HEK293 (cell line): Measurements from ENCODE around the gene CD74.
A peak's percentile ranks its signal among the peaks of the same experiment; 100 is the strongest.

Experiments
- CTCF ChIA-PET: fragments of 350-600 bp; formaldehyde crosslinking; extraction: SDS; loops from one replicate; lab custom pipeline; 2021; ENCODE audit warnings: antibody characterized with exemption; lab: Yijun Ruan, JAX
- POLR2A ChIA-PET: fragments of 300-600 bp; formaldehyde crosslinking; extraction: SDS; loops from one replicate; lab custom pipeline; 2020; ENCODE audit warnings: antibody characterized with exemption, inconsistent platforms; lab: Yijun Ruan, JAX
- H3K27ac ChIP-seq: fragments of 200-500 bp; sonication (Bioruptor generic); 2 replicates; pipeline ENCODE4 v1.5.1; 2014; ENCODE audit warnings: low read depth, low read length, control low read depth, inconsistent platforms; ENCODE audit errors: extremely low read depth
- H3K36me3 ChIP-seq, 2 experiments: fragments of 200-500 bp in 1 of 2; sonication (Bioruptor generic) in 1 of 2; 1 replicate in 1 of 2; 2 replicates in 1 of 2; pipeline ENCODE4 v1.5.1; 2014 to 2017; ENCODE audit warnings: inconsistent platforms in 2 of 2, low read length in 2 of 2; ENCODE audit not compliant: control insufficient read depth in 2 of 2, insufficient read depth in 1 of 2
- H3K4me1 ChIP-seq: fragments of 200-500 bp; sonication (Bioruptor generic); 2 replicates; pipeline ENCODE4 v1.5.1; 2014; ENCODE audit warnings: mild to moderate bottlenecking, low read length, inconsistent platforms; ENCODE audit not compliant: control insufficient read depth, insufficient read depth
- H3K4me3 ChIP-seq: 2 replicates; pipeline ENCODE4 v1.5.1; 2011; ENCODE audit warnings: low read depth, mild to moderate bottlenecking, control low read depth, low read length, moderate library complexity
- H3K9me3 ChIP-seq: fragments of 200-500 bp; sonication (Bioruptor generic); 2 replicates; pipeline ENCODE4 v1.5.1; 2014; ENCODE audit warnings: low read depth, low read length, inconsistent platforms; ENCODE audit not compliant: control insufficient read depth, insufficient read depth
- BCL11B ChIP-seq: fragments of 450-650 bp; formaldehyde crosslinking; IDR thresholded peaks from 2 replicates; pipeline ENCODE4 v1.5.1; 2016; ENCODE audit warnings: low read depth, missing biosample characterization, missing genetic modification characterization
- GLI4 ChIP-seq: fragments of 450-650 bp; formaldehyde crosslinking; IDR thresholded peaks from 2 replicates; pipeline ENCODE4 v1.5.1; 2016; ENCODE audit warnings: missing biosample characterization, missing genetic modification characterization
- HOXD13 ChIP-seq: sonication (generic); formaldehyde crosslinking; IDR thresholded peaks from 2 replicates; pipeline ENCODE4 v1.8.0; 2022; ENCODE audit warnings: missing genetic modification reagents, borderline replicate concordance
- KLF10 ChIP-seq: fragments of 450-650 bp; IDR thresholded peaks from 2 replicates; pipeline ENCODE4 v1.5.1; 2018; ENCODE audit warnings: missing biosample characterization, mild to moderate bottlenecking, missing genetic modification characterization
- KLF17 ChIP-seq: fragments of 450-650 bp; formaldehyde crosslinking; IDR thresholded peaks from 2 replicates; pipeline ENCODE4 v1.5.1; 2016; ENCODE audit warnings: missing biosample characterization, missing genetic modification characterization
- KLF8 ChIP-seq: fragments of 450-650 bp; formaldehyde crosslinking; IDR thresholded peaks from 2 replicates; pipeline ENCODE4 v1.5.1; 2016; ENCODE audit warnings: missing biosample characterization, missing genetic modification characterization
- OSR2 ChIP-seq: fragments of 450-650 bp; formaldehyde crosslinking; IDR thresholded peaks from 2 replicates; pipeline ENCODE4 v1.5.1; 2016; ENCODE audit warnings: missing biosample characterization, missing genetic modification characterization
- RBAK ChIP-seq: fragments of 450-650 bp; formaldehyde crosslinking; IDR thresholded peaks from 2 replicates; pipeline ENCODE4 v1.5.1; 2016; ENCODE audit warnings: missing biosample characterization, missing genetic modification characterization
- REPIN1 ChIP-seq: fragments of 450-650 bp; formaldehyde crosslinking; IDR thresholded peaks from 2 replicates; pipeline ENCODE4 v1.5.1; 2017; ENCODE audit warnings: missing biosample characterization, missing genetic modification characterization, low read depth
- SALL2 ChIP-seq: fragments of 450-650 bp; formaldehyde crosslinking; IDR thresholded peaks from 2 replicates; pipeline ENCODE4 v1.5.0; 2017; ENCODE audit warnings: missing biosample characterization, mild to moderate bottlenecking, missing genetic modification characterization, borderline replicate concordance
- SP7 ChIP-seq: fragments of 450-650 bp; formaldehyde crosslinking; IDR thresholded peaks from 2 replicates; pipeline ENCODE4 v1.5.1; 2016; ENCODE audit warnings: missing biosample characterization, missing genetic modification characterization
- ZBTB20 ChIP-seq: fragments of 450-650 bp; formaldehyde crosslinking; IDR thresholded peaks from 2 replicates; pipeline ENCODE4 v1.5.1; 2016; ENCODE audit warnings: missing biosample characterization, missing genetic modification characterization
- ZNF112 ChIP-seq: fragments of 450-650 bp; formaldehyde crosslinking; IDR thresholded peaks from 2 replicates; pipeline ENCODE4 v1.5.0; 2017; ENCODE audit warnings: missing biosample characterization, missing genetic modification characterization
- ZNF169 ChIP-seq: fragments of 450-650 bp; formaldehyde crosslinking; IDR thresholded peaks from 2 replicates; pipeline ENCODE4 v1.5.1; 2016; ENCODE audit warnings: missing biosample characterization, missing genetic modification characterization
- ZNF2 ChIP-seq: fragments of 450-650 bp; formaldehyde crosslinking; IDR thresholded peaks from 2 replicates; pipeline ENCODE4 v1.5.1; 2016; ENCODE audit warnings: missing biosample characterization, missing genetic modification characterization
- ZNF214 ChIP-seq: fragments of 450-650 bp; formaldehyde crosslinking; IDR thresholded peaks from 2 replicates; pipeline ENCODE4 v1.5.1; 2017; ENCODE audit warnings: missing biosample characterization, mild to moderate bottlenecking, missing genetic modification characterization, borderline replicate concordance
- ZNF223 ChIP-seq: fragments of 450-650 bp; formaldehyde crosslinking; IDR thresholded peaks from 2 replicates; pipeline ENCODE4 v1.5.1; 2016; ENCODE audit warnings: missing biosample characterization, missing genetic modification characterization
- ZNF248 ChIP-seq: fragments of 450-650 bp; formaldehyde crosslinking; IDR thresholded peaks from 2 replicates; pipeline ENCODE4 v1.5.1; 2017; ENCODE audit warnings: missing biosample characterization, missing genetic modification characterization
- ZNF266 ChIP-seq: fragments of 450-650 bp; formaldehyde crosslinking; IDR thresholded peaks from 2 replicates; pipeline ENCODE4 v1.5.1; 2016; ENCODE audit warnings: missing biosample characterization, missing genetic modification characterization, low read depth
- ZNF501 ChIP-seq: fragments of 450-650 bp; formaldehyde crosslinking; IDR thresholded peaks from 2 replicates; pipeline ENCODE4 v1.5.1; 2016; ENCODE audit warnings: missing biosample characterization, missing genetic modification characterization
- ZNF529 ChIP-seq: fragments of 450-650 bp; formaldehyde crosslinking; IDR thresholded peaks from 2 replicates; pipeline ENCODE4 v1.5.1; 2017; ENCODE audit warnings: missing genetic modification characterization, missing biosample characterization; ENCODE audit not compliant: insufficient replicate concordance
- ZNF530 ChIP-seq: fragments of 450-650 bp; formaldehyde crosslinking; IDR thresholded peaks from 2 replicates; pipeline ENCODE4 v1.5.1; 2016; ENCODE audit warnings: low read depth, missing biosample characterization, missing genetic modification characterization
- ZNF585B ChIP-seq: fragments of 450-650 bp; formaldehyde crosslinking; IDR thresholded peaks from 2 replicates; pipeline ENCODE4 v1.5.1; 2016; ENCODE audit warnings: missing biosample characterization, missing genetic modification characterization
- ZNF600 ChIP-seq: fragments of 450-650 bp; formaldehyde crosslinking; IDR thresholded peaks from 2 replicates; pipeline ENCODE4 v1.5.1; 2016; ENCODE audit warnings: missing biosample characterization, missing genetic modification characterization
- ZNF654 ChIP-seq: fragments of 450-650 bp; formaldehyde crosslinking; IDR thresholded peaks from 2 replicates; pipeline ENCODE4 v1.5.1; 2016; ENCODE audit warnings: low read depth, missing biosample characterization, missing genetic modification characterization
- ZNF670 ChIP-seq: fragments of 450-650 bp; formaldehyde crosslinking; IDR thresholded peaks from 2 replicates; pipeline ENCODE4 v1.5.1; 2016; ENCODE audit warnings: missing biosample characterization, missing genetic modification characterization, low read depth
- ZNF768 ChIP-seq: fragments of 450-650 bp; formaldehyde crosslinking; IDR thresholded peaks from 2 replicates; pipeline ENCODE4 v1.5.1; 2018; ENCODE audit warnings: missing biosample characterization, mild to moderate bottlenecking, missing genetic modification characterization
- ZSCAN5A ChIP-seq: fragments of 450-650 bp; formaldehyde crosslinking; IDR thresholded peaks from 2 replicates; pipeline ENCODE4 v1.5.1; 2016; ENCODE audit warnings: missing biosample characterization, missing genetic modification characterization
- TF ChIP-seq, protein P1 (sequence below): fragments of 450-650 bp; formaldehyde crosslinking; IDR thresholded peaks from 2 replicates; pipeline ENCODE4 v1.5.1; 2016; ENCODE audit warnings: missing biosample characterization, missing genetic modification characterization
- TF ChIP-seq, protein P2 (sequence below): fragments of 450-650 bp; formaldehyde crosslinking; IDR thresholded peaks from 2 replicates; pipeline ENCODE4 v1.5.1; 2016; ENCODE audit warnings: missing biosample characterization, missing genetic modification characterization
- TF ChIP-seq, protein P3 (sequence below): fragments of 450-650 bp; IDR thresholded peaks from 2 replicates; pipeline ENCODE4 v1.5.1; 2018; ENCODE audit warnings: missing biosample characterization, mild to moderate bottlenecking, missing genetic modification characterization

CD74 gene

DNA sequence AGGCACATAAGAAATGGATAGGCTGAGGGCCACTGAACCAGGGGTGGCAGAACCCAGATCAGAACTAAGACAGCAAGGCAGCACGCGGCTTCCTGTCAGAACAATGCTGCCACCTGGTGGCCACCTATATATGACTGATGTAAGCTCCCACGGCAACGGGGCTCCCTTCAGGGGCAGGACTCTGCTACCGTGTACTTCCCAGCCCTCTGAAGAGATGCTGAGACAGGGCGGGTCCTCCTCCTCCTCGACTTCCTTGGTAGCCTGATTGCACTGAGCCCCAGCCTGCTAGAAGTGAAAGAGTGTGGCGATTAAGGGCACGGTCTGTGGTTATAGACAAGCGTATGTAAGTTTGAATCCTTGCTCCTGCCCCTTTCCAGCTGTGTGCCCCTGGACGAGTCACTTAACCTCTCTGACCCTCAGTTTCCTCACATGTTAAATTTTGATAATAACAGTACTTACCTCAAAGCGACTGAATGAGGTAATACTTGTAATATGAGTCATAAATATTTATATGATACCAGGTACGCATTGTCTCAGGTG lies 23.5 kb upstream of the CD74 start:
- Histone ChIP-seq H3K4me3 (no peak overlapping the region), H3K4me1 (peaks cover 2% of the 10 kb centered on the region; the same call in 1 of the 2 replicates), H3K36me3 (no peaks in the 10 kb centered on the region), H3K9me3 (no peaks in the 10 kb centered on the region), H3K27ac (no peak overlapping the region)
- ChIA-PET CTCF (interaction anchor here (0.6 to 2.4 kb wide), 19 partner anchors 14 to 523 kb away, joined by 3 to 7 read pairs (median 3); partner anchors contain the start of gene TCOF1), POLR2A (interaction anchor here (0.7 to 1.2 kb wide), 3 partner anchors 10 to 476 kb away, joined by 3 to 6 read pairs (median 3); partner anchors contain the start of gene RPS14)
- TF ChIP-seq REPIN1 (tag by site-specific recombination) (no peak), HOXD13 (CRISPR knock-in tag) (no peak), ZNF501 (tag by site-specific recombination) (peak; percentile 55; the same call in 1 of the 2 replicates), ZNF169 (no peak), ZNF223 (no peak), KLF10 (tag by site-specific recombination) (no peak), ZNF214 (no peak), SP7 (no peak), ZNF2 (tag by site-specific recombination) (peak; percentile 72; the same call in 1 of the 2 replicates), ZNF529 (tag by site-specific recombination) (no peak), ZNF530 (tag by site-specific recombination) (no peak), KLF8 (tag by site-specific recombination) (no peak), GLI4 (no peak), RBAK (tag by site-specific recombination) (no peak), ZNF585B (no peak), ZNF654 (peak; percentile 76), ZSCAN5A (tag by site-specific recombination) (no peak), ZNF768 (tag by site-specific recombination) (peak; percentile 92; the same call in 1 of the 2 replicates), ZNF266 (tag by site-specific recombination) (no peak), ZBTB20 (tag by site-specific recombination) (peak; percentile 39), ZNF248 (tag by site-specific recombination) (no peak), OSR2 (tag by site-specific recombination) (peak; percentile 50; the same call in 1 of the 2 replicates), ZNF600 (peak; percentile 78), SALL2 (tag by site-specific recombination) (no peak), ZNF670 (no peak), BCL11B (tag by site-specific recombination) (no peak), ZNF112 (tag by site-specific recombination) (no peak), KLF17 (tag by site-specific recombination) (no peak)
- TF ChIP-seq, protein P1, sequence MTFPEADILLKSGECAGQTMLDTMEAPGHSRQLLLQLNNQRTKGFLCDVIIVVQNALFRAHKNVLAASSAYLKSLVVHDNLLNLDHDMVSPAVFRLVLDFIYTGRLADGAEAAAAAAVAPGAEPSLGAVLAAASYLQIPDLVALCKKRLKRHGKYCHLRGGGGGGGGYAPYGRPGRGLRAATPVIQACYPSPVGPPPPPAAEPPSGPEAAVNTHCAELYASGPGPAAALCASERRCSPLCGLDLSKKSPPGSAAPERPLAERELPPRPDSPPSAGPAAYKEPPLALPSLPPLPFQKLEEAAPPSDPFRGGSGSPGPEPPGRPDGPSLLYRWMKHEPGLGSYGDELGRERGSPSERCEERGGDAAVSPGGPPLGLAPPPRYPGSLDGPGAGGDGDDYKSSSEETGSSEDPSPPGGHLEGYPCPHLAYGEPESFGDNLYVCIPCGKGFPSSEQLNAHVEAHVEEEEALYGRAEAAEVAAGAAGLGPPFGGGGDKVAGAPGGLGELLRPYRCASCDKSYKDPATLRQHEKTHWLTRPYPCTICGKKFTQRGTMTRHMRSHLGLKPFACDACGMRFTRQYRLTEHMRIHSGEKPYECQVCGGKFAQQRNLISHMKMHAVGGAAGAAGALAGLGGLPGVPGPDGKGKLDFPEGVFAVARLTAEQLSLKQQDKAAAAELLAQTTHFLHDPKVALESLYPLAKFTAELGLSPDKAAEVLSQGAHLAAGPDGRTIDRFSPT: no peak
- TF ChIP-seq, protein P2, sequence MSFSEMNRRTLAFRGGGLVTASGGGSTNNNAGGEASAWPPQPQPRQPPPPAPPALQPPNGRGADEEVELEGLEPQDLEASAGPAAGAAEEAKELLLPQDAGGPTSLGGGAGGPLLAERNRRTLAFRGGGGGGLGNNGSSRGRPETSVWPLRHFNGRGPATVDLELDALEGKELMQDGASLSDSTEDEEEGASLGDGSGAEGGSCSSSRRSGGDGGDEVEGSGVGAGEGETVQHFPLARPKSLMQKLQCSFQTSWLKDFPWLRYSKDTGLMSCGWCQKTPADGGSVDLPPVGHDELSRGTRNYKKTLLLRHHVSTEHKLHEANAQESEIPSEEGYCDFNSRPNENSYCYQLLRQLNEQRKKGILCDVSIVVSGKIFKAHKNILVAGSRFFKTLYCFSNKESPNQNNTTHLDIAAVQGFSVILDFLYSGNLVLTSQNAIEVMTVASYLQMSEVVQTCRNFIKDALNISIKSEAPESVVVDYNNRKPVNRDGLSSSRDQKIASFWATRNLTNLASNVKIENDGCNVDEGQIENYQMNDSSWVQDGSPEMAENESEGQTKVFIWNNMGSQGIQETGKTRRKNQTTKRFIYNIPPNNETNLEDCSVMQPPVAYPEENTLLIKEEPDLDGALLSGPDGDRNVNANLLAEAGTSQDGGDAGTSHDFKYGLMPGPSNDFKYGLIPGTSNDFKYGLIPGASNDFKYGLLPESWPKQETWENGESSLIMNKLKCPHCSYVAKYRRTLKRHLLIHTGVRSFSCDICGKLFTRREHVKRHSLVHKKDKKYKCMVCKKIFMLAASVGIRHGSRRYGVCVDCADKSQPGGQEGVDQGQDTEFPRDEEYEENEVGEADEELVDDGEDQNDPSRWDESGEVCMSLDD (tag by site-specific recombination): no peak
- TF ChIP-seq, protein P3, sequence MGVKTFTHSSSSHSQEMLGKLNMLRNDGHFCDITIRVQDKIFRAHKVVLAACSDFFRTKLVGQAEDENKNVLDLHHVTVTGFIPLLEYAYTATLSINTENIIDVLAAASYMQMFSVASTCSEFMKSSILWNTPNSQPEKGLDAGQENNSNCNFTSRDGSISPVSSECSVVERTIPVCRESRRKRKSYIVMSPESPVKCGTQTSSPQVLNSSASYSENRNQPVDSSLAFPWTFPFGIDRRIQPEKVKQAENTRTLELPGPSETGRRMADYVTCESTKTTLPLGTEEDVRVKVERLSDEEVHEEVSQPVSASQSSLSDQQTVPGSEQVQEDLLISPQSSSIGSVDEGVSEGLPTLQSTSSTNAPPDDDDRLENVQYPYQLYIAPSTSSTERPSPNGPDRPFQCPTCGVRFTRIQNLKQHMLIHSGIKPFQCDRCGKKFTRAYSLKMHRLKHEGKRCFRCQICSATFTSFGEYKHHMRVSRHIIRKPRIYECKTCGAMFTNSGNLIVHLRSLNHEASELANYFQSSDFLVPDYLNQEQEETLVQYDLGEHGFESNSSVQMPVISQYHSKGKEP (tag by site-specific recombination): no peak
